HG03460 (cell line): ENCODE measurements around the gene RPL35A.

Experiments used
- ATAC-seq: cut with Tn5 transposase; IDR thresholded peaks from one replicate; pipeline ENCODE4 v1.9.1; 2021; ENCODE audit not compliant: unreplicated experiment

RPL35A gene

DNA sequence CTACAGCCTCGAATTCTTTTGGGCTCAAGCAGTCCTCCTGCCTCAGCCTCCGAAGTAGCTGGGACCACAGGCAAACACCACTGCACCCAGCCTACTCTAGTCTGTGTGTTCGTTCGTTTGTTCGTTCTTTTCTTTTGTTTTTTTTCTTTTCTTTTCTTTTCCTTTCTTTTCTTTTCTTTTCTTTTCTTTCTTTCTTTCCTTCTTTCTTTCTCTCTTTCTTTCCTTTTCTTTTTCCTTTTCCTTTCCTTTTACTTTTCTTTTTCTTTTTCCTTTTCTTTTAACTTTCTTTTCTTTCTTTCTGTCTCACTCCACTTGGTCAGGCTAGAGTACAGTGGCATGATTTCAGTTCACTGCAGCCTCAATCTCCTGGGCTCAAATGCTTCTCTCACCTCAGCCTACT lies 46.9 kb downstream of the RPL35A start:
- ATAC-seq: no peak

- ATAC-seq: no peak
Measured at GRCh38 chr3:197997936-197998335, 47.9 kb downstream of the RPL35A start.
